22Rv1 (cell line): Measurements from ENCODE around the gene MBP.

Experiments
- H3K27ac ChIP-seq: fragments of 450-650 bp; 2 replicates; pipeline ENCODE4 v1.5.1; 2017
- ZFX ChIP-seq: fragments of 450-650 bp; IDR thresholded peaks from 2 replicates; pipeline ENCODE4 v1.6.1; 2017; ENCODE audit warnings: antibody characterized with exemption, borderline replicate concordance
- TF ChIP-seq, protein P1 (sequence below): fragments of 450-650 bp; IDR thresholded peaks from 2 replicates; pipeline ENCODE4 v1.5.1; 2017; ENCODE audit warnings: mild to moderate bottlenecking

The MBP gene

DNA sequence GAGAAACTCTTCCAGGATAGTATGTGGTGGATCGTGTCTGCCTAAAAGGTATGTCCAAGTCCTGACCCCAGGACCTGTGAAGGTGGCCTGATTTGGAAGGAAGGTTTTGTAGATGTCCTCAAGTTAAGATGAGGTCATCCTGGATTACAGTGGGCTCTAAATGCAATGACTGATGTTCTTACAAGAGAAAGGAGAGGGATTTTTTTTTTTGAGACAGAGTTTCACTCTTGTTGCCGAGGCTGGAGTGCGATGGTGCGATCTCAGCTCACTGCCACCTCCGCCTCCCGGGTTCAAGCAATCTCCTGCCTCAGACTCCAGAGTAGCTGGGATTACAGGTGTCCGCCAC lies 19.9 kb downstream of the MBP start:
- no peak for TF ChIP-seq ZFX
- TF ChIP-seq, protein P1, sequence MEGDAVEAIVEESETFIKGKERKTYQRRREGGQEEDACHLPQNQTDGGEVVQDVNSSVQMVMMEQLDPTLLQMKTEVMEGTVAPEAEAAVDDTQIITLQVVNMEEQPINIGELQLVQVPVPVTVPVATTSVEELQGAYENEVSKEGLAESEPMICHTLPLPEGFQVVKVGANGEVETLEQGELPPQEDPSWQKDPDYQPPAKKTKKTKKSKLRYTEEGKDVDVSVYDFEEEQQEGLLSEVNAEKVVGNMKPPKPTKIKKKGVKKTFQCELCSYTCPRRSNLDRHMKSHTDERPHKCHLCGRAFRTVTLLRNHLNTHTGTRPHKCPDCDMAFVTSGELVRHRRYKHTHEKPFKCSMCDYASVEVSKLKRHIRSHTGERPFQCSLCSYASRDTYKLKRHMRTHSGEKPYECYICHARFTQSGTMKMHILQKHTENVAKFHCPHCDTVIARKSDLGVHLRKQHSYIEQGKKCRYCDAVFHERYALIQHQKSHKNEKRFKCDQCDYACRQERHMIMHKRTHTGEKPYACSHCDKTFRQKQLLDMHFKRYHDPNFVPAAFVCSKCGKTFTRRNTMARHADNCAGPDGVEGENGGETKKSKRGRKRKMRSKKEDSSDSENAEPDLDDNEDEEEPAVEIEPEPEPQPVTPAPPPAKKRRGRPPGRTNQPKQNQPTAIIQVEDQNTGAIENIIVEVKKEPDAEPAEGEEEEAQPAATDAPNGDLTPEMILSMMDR: no peak
- H3K27ac ChIP-seq: no peak overlapping the region

- TF ChIP-seq, protein P1: no peak
- no peak for TF ChIP-seq ZFX
- H3K27ac ChIP-seq: no peak overlapping the region
Observed at GRCh38 chr18:77111951-77112746, 20.4 kb downstream of the MBP start.

GRCh38 chr18:77111449-77111848 lies 21.1 kb downstream of the MBP start:
- no peak for TF ChIP-seq ZFX
- no peak overlapping the region for H3K27ac ChIP-seq

GRCh38 chr18:77110936-77111335 lies 21.6 kb downstream of the MBP start:
- no peak overlapping the region for H3K27ac ChIP-seq
- TF ChIP-seq, protein P1: no peak
- TF ChIP-seq ZFX: no peak

- TF ChIP-seq, protein P1: no peak
- no peak for TF ChIP-seq ZFX
- no peak overlapping the region for H3K27ac ChIP-seq
Observed at GRCh38 chr18:77110400-77110799, 22.2 kb downstream of the MBP start.

GRCh38 chr18:77109648-77110019 lies 22.9 kb downstream of the MBP start:
- no peak overlapping the region for H3K27ac ChIP-seq
- TF ChIP-seq, protein P1: no peak
- TF ChIP-seq ZFX: no peak

DNA sequence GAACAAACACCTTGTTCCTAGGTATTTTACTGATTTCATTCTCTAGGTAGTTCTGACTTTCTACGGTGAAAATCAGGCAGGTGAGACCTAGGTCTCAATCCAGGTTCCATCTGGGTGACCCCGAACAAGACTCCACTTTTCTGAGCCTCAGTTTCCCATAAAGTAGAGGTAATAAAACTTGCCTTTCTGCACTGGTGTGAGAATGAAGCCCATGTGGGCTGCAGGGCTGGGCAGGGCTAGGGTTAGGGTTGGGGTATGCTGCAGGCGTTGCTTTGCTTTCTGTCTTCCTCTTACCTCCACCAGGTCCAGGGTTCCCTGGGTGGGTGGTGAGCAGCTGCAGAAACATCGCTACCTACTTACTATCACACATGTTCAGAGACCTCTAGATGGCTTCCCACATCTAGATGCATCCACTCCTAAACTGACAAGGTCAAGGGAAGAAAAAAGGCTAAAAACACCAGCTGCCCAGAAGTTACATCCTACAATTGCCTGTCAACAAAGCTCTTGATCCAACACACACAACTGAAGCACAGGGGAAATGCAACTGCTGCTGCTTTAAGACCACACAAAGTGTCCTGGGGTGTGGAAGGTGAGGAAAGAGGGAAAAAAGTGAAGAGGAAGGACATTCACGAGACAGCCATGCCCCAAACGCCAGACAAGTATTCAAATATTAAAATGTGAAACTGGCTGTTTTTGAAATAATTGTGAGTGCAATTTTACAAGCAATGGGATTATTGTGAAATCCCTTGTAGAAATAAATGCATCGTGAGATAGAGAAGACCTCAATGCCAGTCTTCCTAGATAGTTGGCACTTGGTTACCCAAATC lies 23.5 kb downstream of the MBP start:
- TF ChIP-seq, protein P1: no peak
- no peak for TF ChIP-seq ZFX
- H3K27ac ChIP-seq: no peak overlapping the region
